Activated CD4-positive, alpha-beta T cell treated with anti-CD3 and anti-CD28 coated beads, Interleukin-2, amount 50 U/mL, for 1 hour (primary cell): Measurements from ENCODE around the gene APBB1IP.

Experiments used
- DNase-seq: peaks from one replicate; pipeline ENCODE4 v3.0.0-alpha.2; 2020

The APBB1IP gene

GRCh38 chr10:26509307-26509706 lies 71.2 kb downstream of the APBB1IP start:
- no peak for DNase-seq

GRCh38 chr10:26513101-26513500 lies 75.0 kb downstream of the APBB1IP start:
- DNase-seq: no peak

- no peak for DNase-seq
These were observed 78.5 kb downstream of the APBB1IP start for GRCh38 chr10:26516540-26517101.

GRCh38 chr10:26517141-26517867 lies 79.2 kb downstream of the APBB1IP start:
- no peak for DNase-seq

- no peak for DNase-seq
These were observed 81.7 kb downstream of the APBB1IP start for GRCh38 chr10:26519803-26520202.

- no peak for DNase-seq
These were observed 82.4 kb downstream of the APBB1IP start for GRCh38 chr10:26520575-26520974.

- no peak for DNase-seq
These were observed 86.2 kb downstream of the APBB1IP start for GRCh38 chr10:26524161-26524896.

- no peak for DNase-seq
These were observed 87.4 kb downstream of the APBB1IP start for GRCh38 chr10:26525586-26525985.

GRCh38 chr10:26527018-26527417 lies 88.9 kb downstream of the APBB1IP start:
- DNase-seq: no peak

- DNase-seq: no peak
These were observed 89.9 kb downstream of the APBB1IP start for GRCh38 chr10:26528048-26528447.

- no peak for DNase-seq
These were observed 90.7 kb downstream of the APBB1IP start for GRCh38 chr10:26528715-26529393.

GRCh38 chr10:26534384-26534783 lies 96.2 kb downstream of the APBB1IP start:
- DNase-seq: peak; percentile 7

- no peak for DNase-seq
These were observed 102.5 kb downstream of the APBB1IP start for GRCh38 chr10:26540601-26541000.

- DNase-seq: no peak
These were observed 105.6 kb downstream of the APBB1IP start for GRCh38 chr10:26543567-26544306.

- DNase-seq: no peak
These were observed 106.8 kb downstream of the APBB1IP start for GRCh38 chr10:26544932-26545331.

- DNase-seq: no peak
These were observed 112.8 kb downstream of the APBB1IP start for GRCh38 chr10:26550774-26551526.

- DNase-seq: no peak
These were observed 116.1 kb downstream of the APBB1IP start for GRCh38 chr10:26554246-26554645.

GRCh38 chr10:26555719-26556368 lies 117.7 kb downstream of the APBB1IP start:
- no peak for DNase-seq

GRCh38 chr10:26556748-26557640 lies 118.9 kb downstream of the APBB1IP start:
- DNase-seq: peak; percentile 24

GRCh38 chr10:26557641-26558014 lies 119.5 kb downstream of the APBB1IP start:
- no peak for DNase-seq
